CD4-positive, alpha-beta T cell treated with Interleukin-21 for 1 hour (primary cell): Measurements from ENCODE around the gene GABPB1.

Experiments
- DNase-seq: peaks from one replicate; pipeline ENCODE4 v3.0.0-alpha.2; 2020

Gene GABPB1

DNA sequence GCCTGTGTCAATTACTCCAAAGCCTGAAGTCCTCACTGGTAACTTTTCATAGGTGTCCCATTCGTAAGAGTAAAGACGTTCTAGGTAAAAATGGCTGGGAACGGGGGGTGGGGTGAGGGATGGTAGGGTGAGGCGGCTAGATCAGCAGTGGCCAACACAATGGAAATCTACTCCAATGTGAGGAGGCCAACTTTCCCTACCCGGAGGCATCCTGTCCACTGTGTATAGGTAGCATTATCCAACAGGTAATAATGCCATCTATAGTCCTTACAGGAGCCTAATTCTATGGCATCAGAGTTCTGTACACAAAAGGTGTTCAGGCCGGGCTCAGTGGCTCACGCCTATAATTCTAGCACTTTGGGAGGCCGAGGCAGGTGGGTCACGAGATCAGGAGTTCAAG is 118.6 kb downstream of the GABPB1 start:
- DNase-seq, result no peak

DNA sequence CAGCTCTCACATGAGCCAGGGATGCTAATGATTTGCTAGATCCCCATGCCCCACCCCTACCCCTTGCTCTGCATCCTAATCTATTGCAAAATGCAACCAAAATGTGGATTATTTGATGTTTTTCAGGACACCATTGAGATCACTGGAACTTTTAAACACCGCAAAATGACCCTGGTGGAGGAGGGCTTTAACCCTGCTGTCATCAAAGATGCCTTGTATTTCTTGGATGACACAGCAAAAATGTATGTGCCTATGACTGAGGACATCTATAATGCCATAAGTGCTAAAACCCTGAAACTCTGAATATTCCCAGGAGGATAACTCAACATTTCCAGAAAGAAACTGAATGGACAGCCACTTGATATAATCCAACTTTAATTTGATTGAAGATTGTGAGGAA is 119.2 kb downstream of the GABPB1 start:
- no peak for DNase-seq

DNA sequence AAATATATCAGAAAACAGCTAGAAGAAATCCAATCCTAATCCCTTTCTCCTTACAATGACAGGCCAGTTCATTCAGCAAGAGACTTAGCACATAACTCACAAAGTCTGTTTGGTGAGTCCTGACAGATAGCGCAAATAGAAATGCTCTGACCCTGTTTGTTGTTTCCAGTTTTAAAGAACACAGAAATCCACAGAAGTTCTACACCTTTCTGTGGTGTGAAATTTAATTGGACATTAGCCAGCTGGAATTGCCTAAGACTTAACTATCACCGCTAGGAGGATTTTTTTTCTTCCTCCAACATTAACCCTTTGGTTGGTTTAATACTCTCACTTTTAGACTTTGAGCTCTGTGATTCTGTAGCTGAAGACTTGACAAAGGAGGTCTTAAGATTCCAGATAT is 120.2 kb downstream of the GABPB1 start:
- no peak for DNase-seq

DNA sequence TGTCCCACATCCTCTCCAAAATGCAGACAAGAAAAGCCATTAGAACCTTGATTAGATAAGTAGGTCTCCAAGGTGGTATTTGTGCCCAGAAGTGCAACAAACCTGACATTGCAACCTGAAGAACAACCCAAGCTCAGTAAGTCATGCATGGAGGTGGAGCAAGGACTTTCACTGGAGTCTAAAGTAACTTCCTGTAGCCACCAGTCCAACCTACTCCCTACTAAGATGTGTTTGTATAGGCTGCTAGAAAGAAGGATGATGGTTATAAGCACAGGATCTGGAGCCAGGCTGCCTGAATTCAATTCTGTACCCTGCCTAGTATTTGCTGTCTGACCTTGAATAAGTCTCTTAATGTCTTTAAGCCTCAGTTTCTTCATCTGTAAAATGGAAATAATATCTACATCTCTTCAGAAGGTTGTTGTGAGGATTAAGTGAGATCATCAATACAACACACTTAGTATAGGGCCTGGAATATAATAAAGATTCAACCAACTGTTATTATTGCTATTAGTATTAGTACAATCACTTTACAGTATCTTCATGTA is 121.7 kb downstream of the GABPB1 start:
- DNase-seq, result no peak

DNA sequence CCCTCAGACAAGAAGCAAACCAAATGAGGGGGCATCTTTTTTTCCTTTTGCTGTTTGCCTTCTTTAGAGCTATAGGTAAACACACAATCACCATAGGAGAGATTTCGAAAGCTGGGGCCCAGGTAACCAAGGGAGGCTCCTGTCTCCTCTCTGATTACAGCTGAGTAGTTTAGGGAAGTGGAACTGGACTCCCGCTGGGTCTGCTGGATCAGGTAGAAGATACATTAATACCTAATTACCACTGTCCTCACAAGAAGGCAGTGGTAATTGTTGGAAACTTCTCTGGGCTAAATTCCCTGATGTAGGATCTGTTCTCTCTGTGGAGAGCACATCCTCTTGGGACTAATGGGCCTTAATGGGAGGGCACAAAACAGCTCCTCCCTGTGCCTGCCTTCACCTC is 122.2 kb downstream of the GABPB1 start:
- DNase-seq, result no peak

DNA sequence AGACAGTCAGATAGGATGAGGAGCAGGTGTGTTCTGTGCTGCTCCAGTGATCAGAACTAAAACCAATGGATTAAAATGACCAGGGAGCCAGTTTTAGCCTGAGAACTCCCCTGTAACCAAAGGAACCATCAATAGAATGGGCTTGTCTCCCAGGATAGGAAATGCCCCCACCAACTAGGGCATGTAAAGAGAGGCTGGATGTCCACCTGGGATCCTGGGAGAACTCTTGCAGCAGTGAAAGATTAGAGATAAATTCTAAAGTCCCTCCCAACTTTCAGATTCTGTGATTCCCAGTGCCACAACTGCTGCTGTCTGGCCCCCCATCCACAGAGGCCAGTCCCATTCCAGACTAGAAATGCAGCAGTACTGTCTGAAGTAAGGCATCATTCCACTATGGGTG is 123.2 kb downstream of the GABPB1 start:
- DNase-seq, result no peak

DNA sequence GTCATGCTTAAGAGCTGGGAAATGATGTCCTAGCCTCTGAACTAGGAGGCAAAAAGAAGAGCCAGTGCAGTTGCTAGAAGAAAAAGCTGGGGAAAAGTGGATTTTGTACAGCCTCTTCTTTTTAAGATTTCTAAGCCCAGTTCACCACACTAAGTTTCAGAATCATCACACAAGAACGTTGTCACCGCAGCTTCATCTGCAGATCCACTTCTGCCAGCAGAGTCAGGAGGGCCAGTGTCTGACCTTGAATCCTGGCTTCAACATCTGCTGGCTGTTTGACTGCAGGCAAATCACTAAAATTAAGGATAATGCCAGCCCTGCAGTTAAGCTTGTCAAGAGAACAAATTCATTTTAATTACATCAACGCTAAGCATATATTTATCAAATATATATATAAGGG is 125.7 kb downstream of the GABPB1 start:
- DNase-seq, result no peak

DNA sequence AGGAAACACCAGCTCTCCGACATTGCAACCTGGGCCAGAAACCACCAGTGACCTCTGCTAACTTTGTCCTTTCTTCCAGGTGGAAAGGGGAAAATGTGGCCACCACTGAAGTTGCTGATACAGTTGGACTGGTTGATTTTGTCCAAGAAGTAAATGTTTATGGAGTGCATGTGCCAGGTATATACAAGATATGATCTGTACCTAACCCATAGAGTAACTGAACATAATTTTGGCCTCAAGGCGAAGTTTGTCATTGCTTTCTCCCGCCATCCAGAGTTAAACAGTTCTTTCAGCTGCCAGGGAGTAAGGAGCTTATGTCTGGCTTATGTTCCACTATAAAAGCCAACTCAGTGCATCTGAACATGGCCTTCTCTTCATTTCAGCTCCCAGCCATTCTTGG is 126.1 kb downstream of the GABPB1 start:
- no peak for DNase-seq

DNA sequence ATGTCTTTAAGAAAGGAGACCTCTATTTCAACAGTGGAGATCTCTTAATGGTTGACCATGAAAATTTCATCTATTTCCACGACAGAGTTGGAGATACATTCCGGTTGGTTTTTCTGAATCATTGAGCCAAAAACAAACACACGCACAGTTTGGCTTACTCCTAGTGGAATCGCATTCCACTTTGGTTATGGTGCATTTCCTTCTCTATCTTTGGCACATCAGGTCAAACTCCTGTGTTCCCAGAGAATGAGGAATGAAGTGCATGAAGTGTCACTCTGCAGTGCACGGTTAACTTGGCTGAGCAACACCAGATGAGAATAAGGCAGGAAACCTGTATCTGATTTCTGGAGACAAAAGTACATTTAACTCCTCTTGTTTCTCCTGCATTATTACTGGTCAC is 127.9 kb downstream of the GABPB1 start:
- no peak for DNase-seq

DNA sequence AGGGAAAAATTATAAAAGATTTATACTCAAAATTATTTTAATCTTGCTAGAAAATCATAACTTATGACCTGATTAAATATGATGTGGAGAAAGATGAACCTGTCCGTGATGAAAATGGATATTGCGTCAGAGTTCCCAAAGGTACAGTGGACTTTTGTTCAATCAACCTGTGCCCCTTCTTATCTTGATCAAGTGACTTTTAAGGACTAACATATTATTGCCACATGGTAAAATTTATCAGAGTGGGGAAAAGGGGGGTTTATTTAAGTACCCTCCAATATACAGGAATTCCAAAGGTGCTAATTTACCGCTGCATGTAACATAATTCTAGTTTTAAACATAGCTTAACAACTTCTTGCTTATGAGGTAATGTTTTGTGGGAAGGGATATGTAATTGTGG is 129.1 kb downstream of the GABPB1 start:
- no peak for DNase-seq
